Endodermal cell (in vitro differentiated cells): Measurements from ENCODE around the gene C21orf91. TPM values are rescaled to one million over a fixed set of nuclear protein-coding genes. Genes with fewer than 3 reads are reported as not detected.

Experiments
- DNase-seq: peaks from one replicate; pipeline ENCODE4 v3.0.0-alpha.2; 2017
- H3K27ac ChIP-seq: 2 replicates; pipeline ENCODE4 v1.5.1; 2013; ENCODE audit warnings: mild to moderate bottlenecking, low read depth, low read length, moderate library complexity
- H3K27me3 ChIP-seq: 2 replicates; pipeline ENCODE4 v1.6.1; 2013; ENCODE audit warnings: mild to moderate bottlenecking, low read length, moderate library complexity; ENCODE audit not compliant: insufficient read depth, control insufficient read depth, poor library complexity, severe bottlenecking
- H3K36me3 ChIP-seq: 2 replicates; pipeline ENCODE4 v1.7.0; 2013; ENCODE audit warnings: mild to moderate bottlenecking, low read length, moderate library complexity; ENCODE audit not compliant: control insufficient read depth, insufficient read depth
- H3K4me1 ChIP-seq: one replicate; pipeline ENCODE4 v1.7.0; 2013; ENCODE audit warnings: low read length; ENCODE audit not compliant: control insufficient read depth, insufficient read depth
- H3K4me3 ChIP-seq: 2 replicates; pipeline ENCODE4 v1.5.1; 2013; ENCODE audit warnings: mild to moderate bottlenecking, low read length, moderate library complexity
- H3K9ac ChIP-seq: 2 replicates; pipeline ENCODE4 v1.6.1; 2013; ENCODE audit warnings: mild to moderate bottlenecking, low read length, moderate library complexity; ENCODE audit not compliant: poor library complexity, severe bottlenecking; ENCODE audit errors: extremely low read depth
- H3K9me3 ChIP-seq: 2 replicates; pipeline ENCODE4 v1.6.1; 2013; ENCODE audit warnings: mild to moderate bottlenecking, low read length, moderate library complexity; ENCODE audit not compliant: control insufficient read depth
- H3K27ac Mint-ChIP-seq: 2 replicates; pipeline ENCODE4 v1.8.0; 2020; ENCODE audit warnings: mixed read lengths
- H3K27me3 Mint-ChIP-seq: 2 replicates; pipeline ENCODE4 v1.8.0; 2021; ENCODE audit warnings: mild to moderate bottlenecking, mixed read lengths; ENCODE audit not compliant: insufficient read depth
- H3K36me3 Mint-ChIP-seq: 2 replicates; pipeline ENCODE4 v1.8.0; 2020; ENCODE audit warnings: low read depth, mixed read lengths
- H3K4me1 Mint-ChIP-seq: 2 replicates; pipeline ENCODE4 v1.8.0; 2020; ENCODE audit warnings: mixed read lengths
- H3K4me3 Mint-ChIP-seq: 2 replicates; pipeline ENCODE4 v1.8.0; 2020; ENCODE audit warnings: mild to moderate bottlenecking, moderate library complexity, mixed read lengths
- H3K9me3 Mint-ChIP-seq: 2 replicates; pipeline ENCODE4 v1.8.0; 2020; ENCODE audit warnings: mild to moderate bottlenecking, mixed read lengths
- whole genome bisulfite sequencing, 2 experiments: methylation state at CpG; one replicate each; pipeline versions ENCODE4 v1.1.5 to v1.1.7; 2013; ENCODE audit warnings: missing lambda C conversion rate in 2 of 2, mixed read lengths in 1 of 2; ENCODE audit not compliant: insufficient coverage in 1 of 2, insufficient read length in 1 of 2; 5-methylcytosine and 5-hydroxymethylcytosine counted together
- total RNA-seq, 2 donors: library from RNA; stranded (reverse); fragmentation: NEBNext Ultra II Directional in 1 of 2; extraction: Animal tissue kit (Norgen Biotek cat#: 25700) in 1 of 2; gene quantifications; 2 replicates in 1 of 2; 3 replicates in 1 of 2; pipeline ENCODE4 v1.2.1, GENCODE V29; 2021
- TF ChIP-seq, protein P1 (sequence below): fragments of 200-600 bp; sonication (generic); conservative IDR thresholded peaks from 2 replicates; pipeline ENCODE4 v1.5.0; 2021; ENCODE audit warnings: antibody characterized with exemption, mild to moderate bottlenecking

Gene C21orf91
- total RNA-seq, 2 donors from 2014 or later = 32.3 to 49.5 TPM

DNA sequence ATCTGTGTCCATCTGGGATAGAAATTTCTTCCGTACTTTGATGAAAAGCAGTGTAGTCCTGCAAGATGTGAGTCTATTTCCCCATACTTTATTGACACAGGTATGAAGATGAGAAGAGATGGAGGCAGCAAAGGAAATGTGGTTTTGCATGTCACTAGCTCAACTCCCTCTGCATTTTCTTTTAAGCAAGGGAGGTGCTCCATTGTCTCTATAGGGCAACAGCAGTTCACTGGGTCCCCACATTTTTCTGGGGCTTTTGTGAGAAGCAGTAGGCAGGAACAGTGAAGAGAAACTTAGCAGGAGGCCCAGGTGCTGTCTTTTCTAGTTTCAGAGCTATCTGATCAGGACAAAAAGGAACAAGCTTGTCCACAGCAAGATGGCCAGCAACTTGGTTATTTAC is 37.1 kb downstream of the C21orf91 start:
- Histone ChIP-seq H3K9ac (no peak overlapping the region), H3K4me1 (no peaks in the 10 kb centered on the region), H3K27me3 (no peaks in the 10 kb centered on the region), H3K36me3 (peaks cover 45% of the 10 kb centered on the region), H3K9me3 (peaks cover 27% of the 10 kb centered on the region), H3K4me3 (no peak overlapping the region), H3K27ac (no peak overlapping the region)
- TF ChIP-seq, protein P1, sequence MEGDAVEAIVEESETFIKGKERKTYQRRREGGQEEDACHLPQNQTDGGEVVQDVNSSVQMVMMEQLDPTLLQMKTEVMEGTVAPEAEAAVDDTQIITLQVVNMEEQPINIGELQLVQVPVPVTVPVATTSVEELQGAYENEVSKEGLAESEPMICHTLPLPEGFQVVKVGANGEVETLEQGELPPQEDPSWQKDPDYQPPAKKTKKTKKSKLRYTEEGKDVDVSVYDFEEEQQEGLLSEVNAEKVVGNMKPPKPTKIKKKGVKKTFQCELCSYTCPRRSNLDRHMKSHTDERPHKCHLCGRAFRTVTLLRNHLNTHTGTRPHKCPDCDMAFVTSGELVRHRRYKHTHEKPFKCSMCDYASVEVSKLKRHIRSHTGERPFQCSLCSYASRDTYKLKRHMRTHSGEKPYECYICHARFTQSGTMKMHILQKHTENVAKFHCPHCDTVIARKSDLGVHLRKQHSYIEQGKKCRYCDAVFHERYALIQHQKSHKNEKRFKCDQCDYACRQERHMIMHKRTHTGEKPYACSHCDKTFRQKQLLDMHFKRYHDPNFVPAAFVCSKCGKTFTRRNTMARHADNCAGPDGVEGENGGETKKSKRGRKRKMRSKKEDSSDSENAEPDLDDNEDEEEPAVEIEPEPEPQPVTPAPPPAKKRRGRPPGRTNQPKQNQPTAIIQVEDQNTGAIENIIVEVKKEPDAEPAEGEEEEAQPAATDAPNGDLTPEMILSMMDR = no peak
- H3K4me3 Mint-ChIP-seq = no peak overlapping the region
- 90 to 100% methylated on average over 1 of the region's 1 CpG for WGBS, 2 experiments
- no peaks in the 10 kb centered on the region for H3K27me3 Mint-ChIP-seq
- peaks cover 2% of the 10 kb centered on the region for H3K9me3 Mint-ChIP-seq
- H3K27ac Mint-ChIP-seq = no peak overlapping the region
- peaks cover 3% of the 10 kb centered on the region for H3K4me1 Mint-ChIP-seq
- peaks cover 44% of the 10 kb centered on the region for H3K36me3 Mint-ChIP-seq
- DNase-seq = no peak

DNA sequence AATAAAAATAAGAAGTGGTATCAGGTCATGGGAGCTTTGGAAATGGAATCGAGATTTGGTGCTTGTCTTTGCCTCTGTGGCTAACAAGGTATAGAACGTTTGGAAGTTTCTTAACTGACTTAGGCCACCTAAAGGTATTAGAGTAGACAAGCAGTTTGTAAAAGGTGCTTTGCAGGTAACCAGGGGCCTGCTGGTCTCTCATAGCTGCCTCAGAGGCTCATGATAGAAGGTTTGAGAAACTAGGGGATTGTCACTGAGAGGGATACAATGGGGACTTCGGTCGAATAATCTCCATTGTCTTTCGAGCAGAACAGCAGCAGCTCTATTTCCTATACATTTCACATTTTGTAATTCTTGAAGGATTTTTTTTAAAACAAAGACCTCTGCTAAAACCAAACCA is 37.6 kb downstream of the C21orf91 start:
- 77 to 84% methylated on average over 5 of the region's 5 CpGs for WGBS, 2 experiments
- H3K36me3 ChIP-seq = peaks cover 40% of the 10 kb centered on the region
- no peaks in the 10 kb centered on the region for H3K27me3 Mint-ChIP-seq
- no peak overlapping the region for H3K9ac ChIP-seq
- H3K9me3 ChIP-seq = peaks cover 26% of the 10 kb centered on the region
- DNase-seq = no peak
- peaks cover 38% of the 10 kb centered on the region for H3K36me3 Mint-ChIP-seq
- no peak overlapping the region for H3K27ac Mint-ChIP-seq
- H3K4me3 ChIP-seq = no peak overlapping the region
- H3K9me3 Mint-ChIP-seq = peaks cover 2% of the 10 kb centered on the region
- H3K4me1 Mint-ChIP-seq = peaks cover 3% of the 10 kb centered on the region
- H3K4me1 ChIP-seq = no peaks in the 10 kb centered on the region
- no peaks in the 10 kb centered on the region for H3K27me3 ChIP-seq
- H3K4me3 Mint-ChIP-seq = no peak overlapping the region
- no peak overlapping the region for H3K27ac ChIP-seq
- TF ChIP-seq, protein P1 = no peak

DNA sequence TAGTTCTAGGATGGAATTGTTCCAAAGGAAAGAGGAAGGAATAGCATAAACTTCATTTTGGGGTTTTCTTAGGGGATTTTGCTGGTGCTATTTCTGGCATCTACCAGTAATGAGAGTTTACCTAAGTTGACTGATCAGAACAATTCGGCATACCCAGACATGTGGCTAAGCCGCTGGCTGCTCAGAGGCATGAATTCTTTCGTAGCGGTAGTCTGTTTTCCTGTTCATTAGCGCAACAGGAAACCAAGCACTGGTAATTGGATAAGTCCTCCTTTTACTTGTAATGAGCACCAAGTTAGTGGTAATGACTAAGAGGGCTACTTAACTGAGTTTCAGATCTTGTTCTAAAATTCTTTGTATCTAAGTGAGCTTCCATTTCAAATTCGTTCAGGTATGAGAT is 38.6 kb downstream of the C21orf91 start:
- H3K4me3 ChIP-seq = no peak overlapping the region
- peaks cover 30% of the 10 kb centered on the region for H3K36me3 ChIP-seq
- H3K27ac ChIP-seq = no peak overlapping the region
- Mint-ChIP-seq H3K4me1 (peaks cover 3% of the 10 kb centered on the region), H3K4me3 (no peak overlapping the region), H3K36me3 (peaks cover 28% of the 10 kb centered on the region), H3K9me3 (peaks cover 2% of the 10 kb centered on the region), H3K27ac (no peak overlapping the region), H3K27me3 (no peaks in the 10 kb centered on the region)
- WGBS, 2 experiments = 96 to 98% methylated on average over 5 to 6 of the region's 6 CpGs
- TF ChIP-seq, protein P1 = no peak
- peaks cover 16% of the 10 kb centered on the region for H3K9me3 ChIP-seq
- DNase-seq = no peak
- no peaks in the 10 kb centered on the region for H3K27me3 ChIP-seq
- H3K9ac ChIP-seq = no peak overlapping the region
- H3K4me1 ChIP-seq = no peaks in the 10 kb centered on the region
